A549 treated with Hydrocortisone at 1 μM for 4 hours (cell line): ENCODE data around the gene TRMO. TPM values are rescaled to one million over a fixed set of nuclear protein-coding genes. Genes with fewer than 3 reads are reported as not detected.

Source experiments
- total RNA-seq: library from RNA; stranded (reverse); fragments of 200-300 nt; extraction: Qiagen RNA extraction; gene quantifications from 5 replicates; pipeline ENCODE4 v1.2.3, GENCODE V29; 2022

Gene TRMO
- 11.3 to 13.0 TPM (median 12.5 TPM) in 5 replicates for total RNA-seq

DNA sequence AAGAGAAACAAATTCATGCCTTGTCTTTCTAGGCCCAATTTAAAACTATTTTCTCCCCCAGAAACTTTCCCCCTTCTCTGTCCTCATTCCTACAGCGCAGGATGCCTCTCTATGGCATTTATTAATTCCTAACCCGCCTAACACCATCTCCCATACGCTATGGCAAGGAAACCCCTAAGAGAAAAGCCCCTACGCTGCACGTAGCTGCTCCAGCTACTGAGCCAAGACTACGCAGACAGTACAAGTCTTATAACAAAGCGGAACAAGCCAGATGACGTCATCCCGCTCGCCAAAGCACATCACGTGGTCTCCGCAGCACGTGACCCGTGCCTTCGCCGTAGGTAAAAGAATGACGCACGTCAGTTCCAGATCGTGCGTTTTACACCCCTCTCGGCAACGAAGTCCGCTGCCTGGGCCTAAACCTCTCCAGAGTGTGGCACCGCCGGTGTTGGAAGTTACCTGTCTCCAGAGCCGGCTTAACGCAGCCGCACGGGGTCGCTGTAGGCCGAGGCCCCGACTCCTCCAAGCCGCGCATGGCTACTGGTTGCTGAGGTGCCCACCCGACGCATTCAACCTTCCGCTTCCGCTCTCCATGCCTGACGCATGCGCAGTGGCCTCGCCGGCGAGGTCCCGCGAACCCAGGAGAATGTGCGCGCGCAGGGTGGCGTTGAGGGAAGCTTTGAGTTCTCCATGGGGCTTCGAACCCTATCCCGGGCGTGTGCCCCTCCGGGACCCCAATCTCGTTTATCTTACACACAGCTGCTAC is at the start of gene TRMO:
TRMO (minus strand) TSS at position 542 of the 766 bp plus-strand sequence; CDS start at position 535, 7 bp downstream.

DNA sequence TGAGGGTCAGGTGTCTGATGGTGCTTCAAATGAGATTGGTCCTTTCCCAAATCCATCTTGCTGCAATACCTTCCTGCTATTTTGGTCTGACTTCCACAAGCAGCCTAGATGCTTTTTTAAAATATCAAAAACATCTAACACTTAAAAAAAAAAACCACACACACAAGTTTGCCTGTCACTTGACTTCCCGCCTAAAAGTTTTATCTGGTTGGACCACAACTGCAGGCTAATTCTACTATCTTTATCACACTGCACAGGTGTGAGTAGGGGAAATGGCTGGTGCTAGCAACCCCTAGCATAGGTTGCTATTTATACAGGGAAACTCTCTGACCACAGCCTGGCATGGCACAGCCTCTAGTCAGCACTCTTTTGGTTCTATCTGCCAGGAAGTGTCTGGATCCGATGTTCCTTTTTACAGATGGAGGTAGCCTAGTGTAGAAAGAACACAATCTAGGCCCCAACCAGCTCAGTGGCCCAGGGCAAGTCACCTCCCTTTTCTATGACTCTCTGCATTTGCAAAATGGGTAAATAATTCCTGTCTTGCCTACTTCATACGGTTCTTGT is 15.9 kb upstream of the TRMO start, which contains the start of gene HEMGN:
HEMGN (minus strand) TSS at position 92 of the 564 bp plus-strand sequence; CDS start at position 56, 36 bp downstream.

Other genes starting within 250 kb of the TRMO start
- gene XPA, start 225.2 kb downstream of the TRMO start, total RNA-seq = 13.8 to 14.3 TPM (median 14.1 TPM) in 5 replicates
- gene FOXE1, start 69.3 kb downstream of the TRMO start, total RNA-seq = 3.4 to 4.0 TPM (median 3.7 TPM) in 5 replicates
- gene HEMGN, start 15.7 kb upstream of the TRMO start, total RNA-seq = not detected in 5 replicates
- gene ANP32B, start 60.8 kb upstream of the TRMO start, total RNA-seq = 277 to 320 TPM (median 299 TPM) in 5 replicates
- gene NANS, start 134.2 kb upstream of the TRMO start, total RNA-seq = 59.5 to 74.0 TPM (median 70.9 TPM) in 5 replicates
- gene TRIM14, start 196.7 kb upstream of the TRMO start, total RNA-seq = 10.9 to 15.0 TPM (median 13.8 TPM) in 5 replicates